Stimulated activated CD8-positive, alpha-beta memory T cell treated with anti-CD3 and anti-CD28 coated beads, Interleukin-7, amount 100 ng/mL, for 48 hours (primary cell): ENCODE data around the gene CTIF.

Experiments used
- DNase-seq, 2 donors: peaks; one replicate each; pipeline ENCODE4 v3.0.0-alpha.2; 2020; ENCODE audit warnings: low read depth in 1 of 2; ENCODE audit errors: extremely low read depth in 1 of 2

Gene CTIF

DNA sequence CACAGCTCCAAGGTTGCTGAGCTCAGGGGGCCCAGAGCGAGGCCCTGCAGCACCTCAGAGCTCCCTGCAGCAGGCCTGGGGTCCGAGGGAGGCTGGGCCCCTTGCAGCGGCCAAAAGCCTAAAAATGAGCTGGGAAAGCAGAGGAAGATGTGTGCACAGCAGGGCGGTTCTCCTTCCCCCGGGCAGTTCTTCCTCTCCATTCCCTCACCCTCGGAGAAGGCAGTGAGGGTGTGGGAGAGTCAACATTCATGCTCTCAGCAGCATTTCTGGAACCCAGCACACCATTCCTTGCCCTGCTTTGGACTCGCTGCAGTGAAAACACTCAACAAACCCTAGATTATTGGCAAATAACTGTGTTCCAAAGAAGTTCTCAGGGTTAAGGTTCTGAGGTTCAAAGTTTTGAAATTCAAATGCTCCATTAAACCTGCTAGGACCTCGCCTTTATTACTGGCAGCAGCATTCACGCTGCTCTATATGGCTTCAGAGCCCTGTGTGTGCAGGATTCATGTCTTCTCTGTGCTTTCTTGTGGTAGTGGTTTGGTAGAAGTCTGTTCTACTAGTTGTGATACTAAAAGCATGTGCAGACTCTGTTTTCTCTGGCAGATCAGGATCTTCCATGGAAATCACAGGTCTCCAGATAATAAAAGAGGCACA is 79.1 kb downstream of the CTIF start:
- no peak for DNase-seq

DNA sequence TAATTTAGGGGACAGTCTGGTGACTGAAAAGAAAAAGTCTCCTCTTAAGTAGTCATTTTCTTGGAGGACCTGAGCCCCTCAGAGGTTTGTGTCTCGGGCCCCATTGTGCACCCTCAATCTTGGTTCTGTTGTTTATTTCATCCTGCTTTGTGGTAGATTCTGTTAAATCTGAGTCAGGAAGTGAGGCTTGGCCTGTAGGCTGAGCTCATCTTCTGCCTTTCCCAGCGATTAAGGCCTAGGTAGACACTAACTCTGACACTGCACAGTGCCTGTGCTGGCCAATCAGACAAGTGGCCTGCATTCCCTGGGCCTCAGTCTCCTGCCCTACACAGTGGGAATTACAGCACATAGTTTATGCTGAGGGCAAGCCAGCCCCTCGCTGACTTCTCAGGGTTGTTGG is 80.2 kb downstream of the CTIF start:
- DNase-seq: no peak

DNA sequence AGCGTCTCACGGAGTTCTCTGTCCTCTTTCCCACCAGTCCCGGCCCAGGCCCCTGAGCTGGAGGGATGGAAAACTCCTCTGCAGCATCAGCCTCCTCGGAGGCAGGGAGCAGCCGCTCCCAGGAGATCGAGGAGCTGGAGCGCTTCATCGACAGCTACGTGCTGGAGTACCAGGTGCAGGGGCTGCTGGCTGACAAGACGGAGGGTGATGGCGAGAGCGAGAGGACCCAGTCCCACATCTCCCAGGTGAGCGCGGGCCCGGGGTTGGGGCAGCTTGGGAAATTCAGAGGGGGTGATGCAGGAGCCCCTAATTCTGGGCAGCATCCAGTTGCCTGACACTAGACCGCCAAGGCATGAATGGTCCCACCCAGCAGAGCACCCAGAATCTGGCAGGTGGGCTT is 80.7 kb downstream of the CTIF start:
- DNase-seq: no peak

DNA sequence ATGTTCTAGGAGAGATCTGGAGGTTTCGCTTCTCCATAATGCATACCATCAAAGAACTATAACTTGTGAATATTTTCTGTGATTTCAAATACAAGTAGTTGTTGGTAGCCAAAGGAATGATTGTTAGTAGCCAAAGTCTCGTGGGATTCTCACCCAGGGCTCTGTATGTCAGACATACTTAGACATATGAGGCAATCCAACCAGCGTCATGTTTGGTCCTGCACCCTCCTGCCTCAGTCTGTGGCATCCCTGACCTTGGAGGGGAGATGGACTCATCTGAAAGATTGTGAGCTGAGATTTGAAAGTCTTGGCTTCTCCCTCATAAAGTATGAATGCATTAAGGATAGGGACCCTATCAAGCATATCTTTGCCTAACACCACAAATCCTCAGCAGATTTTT is 81.2 kb downstream of the CTIF start:
- DNase-seq: no peak

DNA sequence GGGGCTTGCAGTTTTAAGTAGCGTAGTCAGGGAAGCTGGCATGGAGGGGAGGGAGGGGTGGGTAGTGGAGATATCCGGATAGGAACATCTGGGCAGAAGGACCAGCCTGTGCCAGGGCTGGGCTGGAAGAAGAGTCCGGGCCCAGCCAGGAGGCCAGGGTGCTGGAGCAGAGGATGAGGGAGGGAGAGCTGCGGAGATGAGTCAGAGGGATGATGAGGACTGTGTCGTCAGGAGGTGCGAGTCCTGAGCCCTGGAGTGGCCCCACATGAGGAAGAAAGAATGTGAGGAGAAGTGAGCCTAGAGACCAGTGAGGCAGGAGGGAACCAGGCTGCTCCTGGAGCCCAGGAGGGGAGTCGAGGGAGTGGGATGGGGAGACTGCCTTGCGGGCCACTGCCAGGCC is 82.4 kb downstream of the CTIF start:
- DNase-seq: no peak

DNA sequence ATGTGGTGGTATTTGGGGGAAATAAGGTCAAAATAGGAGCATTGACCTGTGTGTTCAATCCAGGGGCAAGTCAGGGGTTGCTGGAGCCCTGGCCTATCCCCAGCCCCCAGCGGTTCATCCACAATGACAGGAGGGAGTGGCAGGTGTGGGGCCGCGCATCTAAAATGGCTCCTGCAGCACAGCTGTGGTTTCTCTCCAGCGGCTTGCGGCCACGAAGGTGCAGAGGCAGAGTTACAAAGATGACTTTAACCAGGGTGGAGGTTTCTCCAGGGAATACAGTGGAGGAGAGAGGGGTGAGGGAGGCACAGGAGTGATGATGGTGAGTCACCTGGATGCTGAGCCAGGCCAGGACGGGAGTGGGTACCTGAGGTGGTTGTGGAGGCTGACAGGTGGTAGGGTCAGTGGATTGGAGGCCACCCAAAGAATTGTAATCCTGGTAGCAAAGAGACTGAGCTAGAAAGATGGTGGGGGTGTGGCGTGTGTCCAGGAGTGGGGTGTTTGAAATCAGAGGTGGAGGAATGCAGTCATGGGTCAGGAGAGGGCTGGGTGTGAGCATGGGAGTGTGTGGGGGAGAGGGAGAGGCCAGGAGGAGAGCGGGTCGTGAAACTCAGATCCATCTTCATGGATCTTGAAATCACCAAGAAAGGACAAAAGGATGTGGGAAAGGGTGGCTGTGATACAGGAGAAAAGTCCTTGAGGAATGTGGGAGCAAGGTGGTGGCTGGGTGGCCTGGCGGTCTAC is 83.2 kb downstream of the CTIF start:
- DNase-seq: no peak

DNA sequence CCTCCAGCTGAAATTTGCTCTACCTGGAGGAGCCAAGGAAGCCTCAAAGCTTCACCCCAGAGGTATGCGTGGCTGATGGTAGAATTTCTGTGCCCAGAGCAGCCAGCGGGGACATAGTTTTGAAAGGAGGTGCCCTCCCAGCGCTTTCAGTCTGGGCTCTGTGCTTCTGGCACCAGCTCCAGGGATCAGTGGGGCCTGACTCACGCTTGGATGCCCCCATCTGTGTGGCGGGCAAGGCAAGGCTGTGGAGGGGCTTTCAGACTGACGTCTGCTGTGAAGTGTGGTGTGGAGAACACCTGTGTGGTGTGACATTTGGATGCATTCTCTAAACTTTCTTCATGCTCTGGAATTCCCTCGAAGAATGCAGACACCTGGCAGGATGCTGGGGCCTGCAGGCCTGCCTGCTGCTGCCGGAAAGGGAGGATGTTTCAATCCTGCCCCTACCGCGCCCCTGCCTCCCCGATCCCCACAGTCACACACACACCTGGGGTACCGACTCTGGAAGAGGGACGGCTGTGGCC is 84.1 kb downstream of the CTIF start:
- no peak for DNase-seq

DNA sequence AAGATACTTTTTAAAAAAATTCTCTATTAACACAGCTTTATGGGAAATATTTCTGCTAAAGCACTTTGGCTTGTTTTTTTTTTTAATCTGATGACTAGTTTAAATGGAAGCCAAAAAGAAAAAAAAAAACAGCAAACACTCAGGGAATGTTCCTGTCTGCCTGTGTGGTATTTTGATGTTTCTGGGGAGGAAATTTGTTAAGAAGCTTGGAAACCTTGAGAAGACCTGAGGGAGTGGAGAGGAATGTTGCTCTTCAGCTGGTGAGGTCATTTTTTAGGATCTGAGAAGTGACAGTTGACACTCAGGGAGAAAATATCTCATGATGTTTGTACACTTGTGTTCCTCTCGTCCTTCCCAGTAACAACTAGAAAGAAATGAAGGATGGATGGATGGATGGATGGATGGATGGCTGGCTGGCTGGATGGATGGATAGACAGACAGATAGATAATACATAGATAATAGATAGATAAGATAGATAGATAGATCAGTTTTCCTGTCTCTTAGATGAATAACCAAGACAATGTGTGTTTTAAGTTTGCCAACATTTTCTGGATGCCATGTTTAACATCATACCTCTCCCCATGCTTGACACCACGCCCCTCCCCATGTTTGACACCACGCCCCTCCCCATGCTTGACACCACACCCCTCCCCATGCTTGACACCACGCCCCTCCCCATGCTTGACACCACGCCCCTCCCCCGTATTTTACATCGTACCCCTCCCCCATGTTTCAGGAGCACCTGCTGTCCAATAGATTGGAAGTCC is 84.8 kb downstream of the CTIF start:
- DNase-seq: no peak

DNA sequence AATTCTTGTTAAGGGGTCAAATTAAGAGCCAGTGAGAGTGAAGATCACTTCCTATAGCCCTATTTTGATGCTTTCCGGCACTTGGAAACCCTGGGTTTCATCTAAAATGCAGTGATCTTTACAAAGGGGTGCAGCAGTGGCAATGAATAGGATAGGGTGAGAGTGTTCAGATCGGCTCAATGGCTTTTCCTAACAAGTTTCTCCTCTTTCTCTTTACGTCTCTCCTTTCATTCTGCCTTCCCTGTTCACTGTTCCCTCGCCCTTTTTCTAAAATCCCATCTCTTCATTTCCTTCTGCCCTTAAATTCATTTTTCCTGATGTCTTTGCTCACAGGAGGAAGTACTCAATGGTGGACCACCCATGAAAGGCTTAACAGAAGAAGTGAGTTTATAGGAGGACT is 86.0 kb downstream of the CTIF start:
- DNase-seq: no peak

DNA sequence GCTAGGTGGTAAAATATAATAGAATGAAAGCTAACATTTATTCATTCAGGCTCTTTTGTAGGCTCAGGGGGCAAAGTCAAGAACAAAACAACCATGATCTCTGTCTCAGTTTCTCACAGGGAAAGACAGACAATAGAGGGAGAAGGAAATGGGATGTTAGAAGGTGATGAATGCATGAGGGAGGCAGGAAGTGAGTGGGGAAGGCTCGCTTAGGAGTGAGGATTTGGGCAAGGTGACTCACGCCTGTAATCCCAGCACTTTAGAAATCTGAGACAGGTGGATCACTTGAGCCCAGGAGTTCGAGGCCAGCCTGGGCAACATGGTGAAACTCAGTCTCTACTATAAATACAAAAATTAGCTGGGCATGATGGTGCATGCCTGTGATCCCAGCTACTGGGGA is 88.4 kb downstream of the CTIF start:
- no peak for DNase-seq

DNA sequence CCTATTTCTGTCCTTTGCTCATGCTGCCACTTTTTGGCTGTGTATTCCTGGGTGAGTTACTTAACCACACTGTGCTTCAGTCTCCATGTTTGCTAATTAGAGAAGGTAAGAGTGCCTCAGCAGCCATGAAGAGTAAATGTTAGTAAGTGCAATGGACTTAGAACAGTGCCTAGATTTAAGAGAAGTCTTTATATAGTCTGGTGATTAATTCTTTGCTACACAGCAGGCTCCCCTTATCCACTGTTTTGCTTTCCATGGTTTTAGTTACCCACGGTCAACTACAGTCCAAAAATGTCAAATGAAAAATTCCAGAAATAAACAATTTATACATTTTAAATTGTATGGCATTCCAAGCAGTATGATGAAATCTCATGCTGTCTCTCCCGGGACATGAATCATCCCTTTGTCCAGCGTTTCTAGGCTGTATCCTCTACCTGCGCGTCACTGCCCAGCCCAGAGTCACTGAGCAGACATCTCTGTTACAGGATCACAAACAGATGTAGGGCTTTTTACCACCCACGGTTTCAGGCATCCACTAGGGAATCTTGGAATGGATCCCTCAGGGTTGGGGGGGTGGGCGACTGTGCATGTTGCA is 91.0 kb downstream of the CTIF start:
- no peak for DNase-seq

DNA sequence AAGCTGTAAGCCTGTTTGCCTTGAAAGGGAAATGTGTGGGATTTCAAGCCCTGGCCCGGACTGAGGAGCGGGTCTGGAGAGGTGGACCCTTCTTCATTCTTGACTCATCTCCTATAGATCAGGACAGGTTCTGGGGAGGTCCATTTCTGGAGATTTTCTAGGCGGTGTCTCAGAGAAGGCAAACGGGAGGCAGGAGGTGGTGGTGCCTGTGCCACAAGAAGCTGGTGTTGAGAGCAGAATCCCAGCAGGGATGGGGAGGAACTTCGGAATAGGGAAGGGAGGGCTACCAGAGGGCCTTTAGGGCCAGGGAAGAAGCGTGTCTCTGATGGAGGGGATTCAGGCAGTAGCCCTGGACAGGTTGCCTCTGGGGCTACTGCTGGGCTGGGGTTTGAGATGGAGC is 93.0 kb downstream of the CTIF start:
- no peak for DNase-seq

DNA sequence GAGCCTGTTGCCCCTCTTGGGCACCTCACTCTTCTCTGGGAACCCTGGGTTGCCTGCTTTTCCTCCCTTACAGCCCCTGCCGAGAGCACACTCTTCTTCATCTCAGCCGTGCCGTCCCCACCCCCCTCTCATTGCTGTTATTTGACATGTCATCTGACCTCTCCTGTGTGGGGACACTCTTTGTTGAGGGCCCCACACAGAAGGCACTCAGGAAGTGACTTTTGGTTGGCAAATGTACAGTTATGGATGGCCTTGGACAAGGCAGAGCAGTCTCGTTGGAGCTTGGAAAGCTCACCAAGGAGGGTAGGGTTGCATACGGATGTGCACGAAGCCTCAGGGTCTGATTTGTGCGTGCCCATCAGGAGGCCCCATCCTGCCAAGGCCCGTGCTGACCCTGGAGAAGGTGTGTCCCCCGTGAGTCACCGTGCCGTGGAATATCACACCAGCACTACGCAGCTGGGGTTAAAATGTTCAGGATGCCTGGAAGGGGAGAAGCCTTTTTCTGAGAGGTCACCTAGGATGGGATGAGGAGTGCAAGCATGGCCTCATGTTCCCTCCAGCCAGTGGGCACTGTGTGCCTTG is 93.9 kb downstream of the CTIF start:
- no peak for DNase-seq

DNA sequence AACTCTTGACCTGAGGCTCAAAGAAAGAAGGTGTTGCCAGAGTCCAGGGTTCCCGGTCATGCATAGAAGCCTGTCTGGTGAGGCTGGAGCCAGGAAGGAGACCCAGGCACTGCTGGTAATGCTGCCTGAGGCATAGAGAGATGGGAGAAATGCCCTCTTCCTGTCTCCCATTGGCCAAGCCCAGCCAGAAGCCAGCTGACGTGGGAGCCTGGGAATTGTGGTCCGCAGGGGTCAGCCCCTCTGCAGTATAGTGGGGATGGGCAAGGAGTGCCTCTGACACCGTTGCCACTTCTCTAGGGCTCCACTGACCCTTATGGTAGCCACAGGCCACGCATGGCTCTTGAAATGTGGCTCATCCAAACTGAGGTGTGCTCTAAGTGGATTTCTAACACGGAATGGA is 95.7 kb downstream of the CTIF start:
- DNase-seq: no peak

DNA sequence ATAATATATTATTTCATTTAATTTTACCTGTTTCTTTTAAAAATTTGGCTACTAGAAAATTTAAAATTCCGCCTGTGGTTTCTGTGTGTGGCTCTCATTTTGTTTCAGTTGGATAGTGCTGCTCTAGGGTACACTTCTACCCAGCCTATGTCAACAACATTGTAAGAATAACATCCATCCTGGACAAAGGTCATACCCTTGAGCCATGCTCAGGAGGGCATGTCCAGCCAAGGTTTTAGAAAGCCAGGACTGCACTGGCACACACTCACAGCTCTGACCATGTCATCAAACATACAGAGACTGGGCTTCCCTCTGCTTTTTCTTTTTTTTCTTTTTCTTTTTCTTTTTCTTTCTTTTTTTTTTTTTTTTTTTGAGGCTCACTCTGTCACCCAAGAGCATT is 96.1 kb downstream of the CTIF start:
- DNase-seq: no peak

DNA sequence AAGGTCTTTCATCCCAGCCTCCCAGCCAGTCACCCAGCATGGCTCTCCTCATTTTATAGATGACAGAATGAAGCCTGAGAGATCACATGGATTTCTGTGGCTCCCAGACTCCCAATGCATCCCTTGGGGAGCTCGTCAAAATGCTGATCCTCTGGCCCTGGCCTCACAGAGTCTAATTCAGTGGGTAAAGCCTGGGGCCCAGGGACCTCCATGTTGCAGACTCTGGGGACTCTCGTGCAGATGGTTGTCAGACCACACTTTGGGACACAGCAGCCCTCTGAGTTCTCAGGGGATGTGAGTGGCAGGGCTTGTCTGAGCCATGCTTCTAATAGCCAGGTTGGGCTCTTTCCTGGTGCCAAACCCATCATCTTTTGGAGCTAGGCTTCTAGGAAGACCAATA is 97.0 kb downstream of the CTIF start:
- DNase-seq: no peak

DNA sequence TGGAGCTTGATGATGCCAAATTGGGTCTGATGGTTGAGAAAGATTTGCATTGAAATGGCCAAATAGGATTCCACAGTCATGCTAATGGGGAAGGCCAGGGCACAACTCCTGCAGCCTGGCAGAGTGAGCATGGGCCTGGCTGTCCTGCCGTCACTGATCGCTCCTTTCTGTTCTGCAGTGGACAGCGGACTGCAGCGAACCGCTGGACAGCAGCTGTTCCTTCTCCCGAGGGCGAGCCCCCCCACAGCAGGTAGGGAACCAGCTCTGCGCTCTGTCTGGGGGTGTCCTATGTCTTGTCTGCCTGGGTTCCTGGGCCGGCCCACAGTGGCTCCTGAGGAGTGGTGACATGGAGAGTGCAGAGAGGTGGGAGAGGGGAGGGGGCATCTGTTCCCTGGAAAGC is 97.6 kb downstream of the CTIF start:
- DNase-seq: no peak

DNA sequence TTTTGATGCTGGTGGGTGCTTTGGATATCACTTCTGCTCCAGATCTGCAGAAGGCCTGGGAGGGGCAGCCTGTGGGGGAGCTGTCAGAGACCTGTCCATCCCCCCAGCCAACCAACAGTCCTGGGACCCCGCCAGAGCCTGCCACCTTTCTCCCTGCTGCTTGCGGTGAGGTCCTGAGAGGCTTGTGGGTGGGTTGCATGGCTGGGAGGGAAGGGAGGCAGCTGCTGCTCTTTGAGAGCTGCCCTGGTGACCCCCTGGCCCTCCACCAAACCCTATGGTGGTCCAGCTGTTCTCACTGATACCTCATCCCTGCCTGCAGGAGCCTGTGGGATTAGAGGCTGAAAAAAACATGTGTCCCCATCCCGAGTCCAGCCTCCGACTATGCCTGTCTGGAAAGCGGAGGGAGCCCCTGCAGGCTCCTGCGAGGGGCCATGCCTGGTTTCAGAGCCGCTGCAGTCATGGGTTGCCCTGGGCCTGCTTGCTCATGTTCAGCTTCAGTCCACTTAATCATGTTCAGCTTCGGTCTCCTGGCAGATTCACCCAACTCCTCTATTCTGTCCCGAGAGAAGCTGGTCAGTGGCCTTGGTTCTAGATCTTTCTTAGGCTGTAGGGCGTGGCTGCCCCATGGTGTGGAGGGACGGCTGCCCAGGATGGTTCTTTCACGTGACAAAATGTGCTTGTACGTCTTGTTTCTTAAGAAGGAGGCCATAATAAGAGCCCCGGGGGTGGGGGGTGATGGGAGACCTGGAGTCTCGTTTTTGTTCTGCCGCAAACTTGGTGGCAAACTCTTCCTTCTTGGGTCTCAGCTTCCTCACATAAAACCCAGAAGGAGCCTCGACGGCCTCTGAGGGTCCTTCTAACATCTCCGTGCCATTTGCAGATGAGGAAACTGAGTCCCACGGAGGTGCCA is 98.5 kb downstream of the CTIF start:
- no peak for DNase-seq

DNA sequence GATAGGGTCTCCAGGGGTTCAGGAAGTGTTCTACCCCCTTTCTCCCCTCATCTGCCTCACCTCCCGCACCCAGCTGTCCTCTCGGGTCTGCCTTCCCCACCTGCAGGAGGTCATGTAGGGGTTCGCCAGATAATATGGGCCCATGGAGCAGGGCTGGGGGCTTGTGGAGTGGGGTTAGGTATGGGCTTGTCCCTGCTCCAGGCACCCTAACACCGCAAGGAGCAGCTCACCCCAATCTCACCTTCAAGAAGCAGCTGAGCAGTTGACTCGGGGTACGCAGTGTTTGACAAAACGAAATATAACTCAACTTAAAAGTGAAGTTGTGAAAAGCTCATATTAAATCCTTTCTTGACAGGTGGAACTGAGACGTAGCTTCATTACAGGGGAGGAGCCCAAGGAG is 99.6 kb downstream of the CTIF start:
- no peak for DNase-seq
